Activated CD4-positive, alpha-beta memory T cell treated with anti-CD3 and anti-CD28 coated beads for 36 hours (primary cell): Measurements from ENCODE around the gene F3. TPM values are rescaled to one million over a fixed set of nuclear protein-coding genes. Genes with fewer than 3 reads are reported as not detected.

Experiments used
- total RNA-seq, 2 experiments: library from RNA; stranded (reverse); gene quantifications; one replicate each; pipeline ENCODE4 v1.2.3, GENCODE V29; 2021

F3 gene
- total RNA-seq, 2 experiments from 2014 or later: 0.15 to 0.33 TPM

Other genes starting within 250 kb of the F3 start
- 10 to 100 TPM; 33.7 to 34.0 TPM for gene ABCD3, start 123.4 kb downstream of the F3 start, total RNA-seq